ENCODE measurements around the gene ESR2. TPM values are rescaled to one million over a fixed set of nuclear protein-coding genes. Genes with fewer than 3 reads are reported as not detected.

Gene ESR2
- total and polyA plus RNA-seq, 2 of the 8 experiments (the other 6 are each of a cell fraction or from before 2014, with no cell fraction given): 0.19 to 0.23 TPM

DNA sequence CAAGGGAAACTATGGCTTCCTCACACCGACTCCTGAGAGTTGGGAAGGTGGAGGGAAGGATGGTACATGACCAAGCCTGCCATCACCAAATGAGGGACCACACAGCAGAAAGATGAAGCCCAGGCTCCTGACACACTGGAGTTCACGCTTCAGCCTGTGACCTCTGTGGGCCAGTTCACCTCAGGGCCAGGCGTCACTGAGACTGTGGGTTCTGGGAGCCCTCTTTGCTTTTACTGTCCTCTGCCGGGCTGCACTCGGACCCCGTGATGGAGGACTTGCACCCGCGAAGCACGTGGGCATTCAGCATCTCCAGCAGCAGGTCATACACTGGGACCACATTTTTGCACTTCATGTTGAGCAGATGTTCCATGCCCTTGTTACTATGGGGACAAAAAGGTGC, 61.2 kb downstream of the ESR2 start:
- CTCF ChIA-PET (ENCODE audit: partially characterized antibody): interaction anchor here (0.6 to 2.1 kb wide), 5 partner anchors 33 to 72 kb away, joined by 3 to 5 read pairs (median 3); partner anchors contain the start of gene ESR2

More for the DNA sequence above, 61.2 kb downstream of the ESR2 start:
- H3K9me3 ChIP-seq (ENCODE audit: insufficient read depth in 2 of 2, low read depth in 1 of 2, low read length in 1 of 2): no peaks in the 10 kb centered on the region
- H3K23ac ChIP-seq (ENCODE audit: insufficient read length): no peak overlapping the region
- FAIRE-seq (no peak), DNase-seq (ENCODE audit: low read depth in 1 of 2, low spot score in 2 of 2) (no peak)
- POLR2A ChIA-PET (ENCODE audit: partially characterized antibody): interaction anchor here (1.3 kb wide), 1 partner anchor 10 kb away, joined by 4 read pairs; no protein-coding TSS in a partner anchor
- H2BK15ac ChIP-seq (ENCODE audit: low read length): no peak overlapping the region
- H2AFZ ChIP-seq (ENCODE audit: low read length): no peak overlapping the region
- TF ChIP-seq RAD21 (IDR thresholded peaks at IDR 0.05 in 1 of 2, conservative IDR thresholded peaks at IDR 0.05 in 1 of 2; ENCODE audit: low read depth in 2 of 2, low read length in 2 of 2): no peak
- no peak for TF ChIP-seq TAF7 (optimal IDR thresholded peaks at IDR 0.05; ENCODE audit: borderline replicate concordance, low read depth, low read length)
- TF ChIP-seq NANOG (IDR thresholded peaks at IDR 0.05; ENCODE audit: insufficient read depth, low read depth, low read length, poor library complexity, severe bottlenecking): no peak
- TF ChIP-seq SIRT6 (IDR thresholded peaks at IDR 0.05; ENCODE audit: low read length): no peak
- TF ChIP-seq BRCA1 (IDR thresholded peaks at IDR 0.05; ENCODE audit: low read depth, low read length): no peak
- TF ChIP-seq SP2 (IDR thresholded peaks at IDR 0.05; ENCODE audit: low read length): no peak
- no peak for TF ChIP-seq EP300 (IDR thresholded peaks at IDR 0.05; ENCODE audit: borderline replicate concordance in 1 of 2, low read depth in 2 of 2, low read length in 2 of 2)
- no peak for TF ChIP-seq CEBPB (IDR thresholded peaks at IDR 0.05; ENCODE audit: low read depth, low read length)
- no peak for TF ChIP-seq SUZ12 (IDR thresholded peaks at IDR 0.05; ENCODE audit: low read length)
- TF ChIP-seq FOSL1 (IDR thresholded peaks at IDR 0.05; ENCODE audit: insufficient read depth, low read depth, low read length): no peak
- no peak for TF ChIP-seq ASH2L (IDR thresholded peaks at IDR 0.05; ENCODE audit: low read length)
- no peak for TF ChIP-seq POLR2A (IDR thresholded peaks at IDR 0.05; ENCODE audit: control extremely low read depth in 1 of 2, low read depth in 2 of 2, low read length in 2 of 2)
- H2BK12ac ChIP-seq (ENCODE audit: low read depth, low read length): no peak overlapping the region
- no peak overlapping the region for H4K5ac ChIP-seq (ENCODE audit: insufficient read length, low read depth, low read length)
- H3K9ac ChIP-seq (replicated peaks in 1 of 4; ENCODE audit: extremely low read depth in 1 of 4, low read depth in 3 of 4, low read length in 3 of 4): no peak overlapping the region
- no peaks in the 10 kb centered on the region for H3K79me2 ChIP-seq (ENCODE audit: control insufficient read depth in 1 of 2, insufficient read depth in 2 of 2, low read length in 2 of 2)
- no peaks in the 10 kb centered on the region for H3K4me1 ChIP-seq (replicated peaks in 1 of 4; ENCODE audit: control insufficient read depth in 3 of 4, insufficient read depth in 4 of 4, low read length in 3 of 4)
- H2BK20ac ChIP-seq (ENCODE audit: low read length): no peak overlapping the region
- peaks cover 0 to 13% (median 6%) of the 10 kb centered on the region in 4 experiments; a peak in 5 of 8 replicates for H3K36me3 ChIP-seq (ENCODE audit: control insufficient read depth in 2 of 4, insufficient read depth in 4 of 4, low read length in 3 of 4)
- peaks cover 0 to 1% of the 10 kb centered on the region in 2 experiments for H4K20me1 ChIP-seq (replicated peaks in 1 of 2; ENCODE audit: control insufficient read depth in 1 of 2, insufficient read depth in 2 of 2, low read length in 2 of 2)
- H3K27me3 ChIP-seq (replicated peaks in 1 of 4; ENCODE audit: control insufficient read depth in 3 of 4, extremely low read depth in 1 of 4, insufficient read depth in 3 of 4, low read length in 3 of 4): no peaks in the 10 kb centered on the region
- no peak overlapping the region for H2BK120ac ChIP-seq (replicated peaks; ENCODE audit: low read depth, low read length)
- H3K23me2 ChIP-seq (ENCODE audit: low read depth, low read length): no peaks in the 10 kb centered on the region
- no peak overlapping the region for H4K8ac ChIP-seq (ENCODE audit: extremely low read depth, insufficient read depth, low read length)
- no peak overlapping the region for H4K91ac ChIP-seq (replicated peaks; ENCODE audit: insufficient read length, low read length)
- no peak overlapping the region for H3K14ac ChIP-seq (ENCODE audit: insufficient read length)
- WGBS, 2 experiments (ENCODE audit: extremely low coverage in 1 of 2, insufficient coverage in 1 of 2, insufficient read length in 1 of 2, insufficient replicate concordance in 2 of 2, low coverage in 1 of 2, low lambda C conversion rate in 2 of 2, missing lambda C conversion rate in 1 of 2): 95% methylated on average over 9 of the region's 9 CpGs; no CpG with 5 or more reads in 1 of the 2 experiments
- no peak overlapping the region for H3K4ac ChIP-seq (replicated peaks; ENCODE audit: insufficient read length, low read depth, low read length)
- H3K4me2 ChIP-seq (ENCODE audit: insufficient read depth in 1 of 2, low read depth in 2 of 2, low read length in 2 of 2): no peak overlapping the region
- no peak overlapping the region for H2BK5ac ChIP-seq (ENCODE audit: low read depth, low read length)
- H3K27ac ChIP-seq (ENCODE audit: low read depth, low read length): no peak overlapping the region
- H3K56ac ChIP-seq (replicated peaks; ENCODE audit: insufficient read length, low read depth, low read length): no peak overlapping the region
- no peak overlapping the region for H2AK5ac ChIP-seq (ENCODE audit: low read depth, low read length)
- H3K79me1 ChIP-seq (ENCODE audit: low read depth, low read length): no peaks in the 10 kb centered on the region
- no peak overlapping the region for H3K4me3 ChIP-seq (ENCODE audit: extremely low read depth in 1 of 4, insufficient read depth in 2 of 4, low read depth in 3 of 4, low read length in 4 of 4)
- H3K18ac ChIP-seq (ENCODE audit: extremely low read depth, low read length): no peak overlapping the region
